Thoracic aorta (tissue), 2 donors: ENCODE measurements around the gene MME. TPM values are rescaled to one million over a fixed set of nuclear protein-coding genes. Genes with fewer than 3 reads are reported as not detected.

ENCODE experiments used
- ATAC-seq: fragments of 150-250 bp; one replicate; pipeline ENCODE4 v1.8.0; 2017; ENCODE audit warnings: low read depth; ENCODE audit not compliant: insufficient number of reproducible peaks, low FRiP score
- DNase-seq: peaks from one replicate; pipeline ENCODE4 v3.0.0-alpha.2; 2020; ENCODE audit warnings: low spot score
- H3K27ac ChIP-seq, 2 donors: fragments of 200-600 bp; sonication (generic); 1 replicate in 1 of 2; 2 replicates in 1 of 2; pipeline ENCODE4 v1.5.1; 2016; ENCODE audit warnings: mild to moderate bottlenecking in 2 of 2, moderate library complexity in 2 of 2
- H3K27me3 ChIP-seq: fragments of 200-600 bp; sonication (generic); replicated peaks from 2 replicates; pipeline ENCODE4 v1.6.0; 2016; ENCODE audit warnings: mild to moderate bottlenecking; ENCODE audit not compliant: insufficient read depth
- H3K36me3 ChIP-seq: fragments of 200-600 bp; sonication (generic); one replicate; pipeline ENCODE4 v1.5.1; 2016
- H3K4me1 ChIP-seq, 2 donors: fragments of 200-600 bp; sonication (generic); 1 replicate in 1 of 2; 2 replicates in 1 of 2; pipeline versions ENCODE4 v1.5.1 to v1.6.0; 2016; ENCODE audit warnings: low read depth in 2 of 2, mild to moderate bottlenecking in 1 of 2; ENCODE audit not compliant: control insufficient read depth in 1 of 2
- H3K4me3 ChIP-seq: fragments of 200-600 bp; sonication (generic); 2 replicates; pipeline ENCODE4 v1.5.1; 2016; ENCODE audit warnings: mild to moderate bottlenecking
- H3K9me3 ChIP-seq: fragments of 200-600 bp; sonication (generic); 2 replicates; pipeline ENCODE4 v1.5.1; 2016
- CTCF ChIP-seq: fragments of 200-600 bp; sonication (generic); IDR thresholded peaks from one replicate; pipeline ENCODE4 v1.5.1; 2019; ENCODE audit warnings: antibody characterized with exemption
- total RNA-seq, 2 donors: library from RNA; depleted of rRNA; stranded (reverse); fragments of >200 nt; gene quantifications; one replicate each; pipeline versions ENCODE4 v1.1.0 to v1.2.3, GENCODE V29; 2016

The MME gene
- total RNA-seq, 2 donors from 2014 or later: 3.6 to 4.3 TPM

GRCh38 chr3:155233213-155233612 is 153.1 kb downstream of the MME start:
- peaks cover 8 to 19% of the 10 kb centered on the region in 2 donors for H3K4me1 ChIP-seq
- peak overlapping the region; percentile 50 to 58 for H3K27ac ChIP-seq
- H3K4me3 ChIP-seq: no peak overlapping the region
- DNase-seq (peak; percentile 36), ATAC-seq (peak; percentile 42)
- H3K9me3 ChIP-seq: no peaks in the 10 kb centered on the region
- no peaks in the 10 kb centered on the region for H3K27me3 ChIP-seq
- no peak for TF ChIP-seq CTCF
- no peaks in the 10 kb centered on the region for H3K36me3 ChIP-seq

Other genes starting within 250 kb of the MME start
- not detected for gene STRIT1, start 213.4 kb downstream of the MME start, total RNA-seq